Left renal pelvis (tissue), 4 donors: Measurements from ENCODE around the gene CNN2. TPM values are rescaled to one million over a fixed set of nuclear protein-coding genes. Genes with fewer than 3 reads are reported as not detected.
"Not testable (repeated sequence)": the region's sequence is repeated elsewhere in the genome, so short reads cannot be mapped to it uniquely, and the experiment has no call there.

Source experiments
- DNase-seq, 4 donors: peaks; one replicate each; pipeline ENCODE4 v3.0.0-alpha.2; 2013; ENCODE audit warnings: low read depth in 4 of 4, low spot score in 3 of 4
- polyA plus RNA-seq, 4 donors: library from polyadenylated mRNA; unstranded; fragments of 120-200 nt; gene quantifications; one replicate each; pipeline ENCODE4 v1.2.1, GENCODE V29; 2013; ENCODE audit not compliant: insufficient read length in 4 of 4

Gene CNN2
- polyA plus RNA-seq, 4 donors: 171 to 188 (median 182) TPM

- no peak for DNase-seq
Measured at GRCh38 chr19:1009981-1010538, 16.3 kb upstream of the CNN2 start.

GRCh38 chr19:1010586-1011510 lies 15.6 kb upstream of the CNN2 start:
- no peak for DNase-seq

DNA sequence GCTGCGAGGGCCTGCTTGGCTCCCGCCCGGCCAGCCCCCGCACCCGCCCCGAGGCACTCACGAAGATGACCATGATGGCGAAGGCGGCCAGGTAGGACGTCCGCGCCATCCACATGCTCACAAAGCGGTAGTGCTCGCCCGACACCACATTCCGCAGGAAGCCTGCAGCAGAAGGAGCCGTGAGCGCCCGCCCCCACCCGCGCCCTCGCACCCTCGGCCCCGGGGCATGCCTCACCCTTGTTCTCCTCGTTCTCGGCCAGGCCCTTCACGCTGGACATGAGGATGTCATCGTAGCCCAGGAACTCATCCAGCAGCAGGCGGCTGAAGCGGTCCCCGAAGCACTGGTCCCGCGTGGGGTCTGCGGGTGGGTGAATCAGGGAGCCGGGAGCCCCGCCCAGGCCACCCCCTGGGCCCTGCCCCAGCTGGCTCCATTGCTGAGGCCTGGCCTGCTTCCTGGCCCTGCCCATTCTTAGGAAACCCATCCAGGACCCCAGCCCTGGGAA lies 14.5 kb upstream of the CNN2 start:
- DNase-seq: no peak

GRCh38 chr19:1012334-1012733 lies 14.1 kb upstream of the CNN2 start:
- DNase-seq: no peak

GRCh38 chr19:1013218-1013617 lies 13.2 kb upstream of the CNN2 start:
- DNase-seq: no peak

DNA sequence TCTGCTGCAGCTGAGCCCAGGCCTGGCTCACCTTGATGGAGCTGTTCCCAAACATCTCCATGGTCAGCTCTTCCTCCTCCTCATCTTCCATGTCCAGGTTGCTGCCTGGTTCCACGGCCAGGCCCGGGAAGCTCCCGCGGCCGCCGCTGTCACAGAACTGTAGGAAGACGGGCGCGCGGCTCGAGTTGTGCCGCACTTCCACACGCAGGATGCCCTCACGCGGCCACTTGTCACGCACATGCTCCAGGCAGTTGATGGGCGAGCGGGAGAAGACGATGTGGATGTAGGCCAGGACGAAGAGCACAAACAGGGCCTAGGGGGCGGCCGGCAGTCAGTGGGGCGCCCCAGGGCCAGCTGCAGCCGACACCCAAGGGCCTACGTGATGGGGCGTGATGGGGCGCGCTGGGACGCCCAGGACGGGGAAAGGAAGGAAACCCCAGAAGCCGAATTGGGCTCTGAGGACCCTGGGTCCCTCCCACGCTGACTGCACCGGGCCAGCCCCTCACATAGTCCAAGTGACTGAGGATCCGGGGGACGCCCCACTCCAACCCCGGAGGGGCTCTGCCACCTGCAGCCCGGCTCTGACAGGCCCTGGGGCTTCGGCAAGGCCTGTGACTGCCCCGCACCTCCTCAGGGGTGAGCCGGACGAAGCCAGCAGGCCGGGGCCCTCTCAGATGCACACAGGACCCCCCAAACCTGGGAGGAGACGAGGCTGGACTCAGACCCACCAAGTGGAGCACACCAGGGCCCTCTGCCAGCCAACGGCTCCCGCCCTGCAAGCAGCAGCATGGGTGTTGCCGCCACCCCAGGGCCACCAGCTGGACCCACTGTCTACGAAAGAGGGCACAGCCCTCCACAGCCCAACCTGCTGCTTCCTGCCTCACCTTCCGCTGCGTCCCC lies 12.0 kb upstream of the CNN2 start:
- DNase-seq: no peak

- no peak for DNase-seq
Measured at GRCh38 chr19:1015061-1015781, 11.2 kb upstream of the CNN2 start.

DNA sequence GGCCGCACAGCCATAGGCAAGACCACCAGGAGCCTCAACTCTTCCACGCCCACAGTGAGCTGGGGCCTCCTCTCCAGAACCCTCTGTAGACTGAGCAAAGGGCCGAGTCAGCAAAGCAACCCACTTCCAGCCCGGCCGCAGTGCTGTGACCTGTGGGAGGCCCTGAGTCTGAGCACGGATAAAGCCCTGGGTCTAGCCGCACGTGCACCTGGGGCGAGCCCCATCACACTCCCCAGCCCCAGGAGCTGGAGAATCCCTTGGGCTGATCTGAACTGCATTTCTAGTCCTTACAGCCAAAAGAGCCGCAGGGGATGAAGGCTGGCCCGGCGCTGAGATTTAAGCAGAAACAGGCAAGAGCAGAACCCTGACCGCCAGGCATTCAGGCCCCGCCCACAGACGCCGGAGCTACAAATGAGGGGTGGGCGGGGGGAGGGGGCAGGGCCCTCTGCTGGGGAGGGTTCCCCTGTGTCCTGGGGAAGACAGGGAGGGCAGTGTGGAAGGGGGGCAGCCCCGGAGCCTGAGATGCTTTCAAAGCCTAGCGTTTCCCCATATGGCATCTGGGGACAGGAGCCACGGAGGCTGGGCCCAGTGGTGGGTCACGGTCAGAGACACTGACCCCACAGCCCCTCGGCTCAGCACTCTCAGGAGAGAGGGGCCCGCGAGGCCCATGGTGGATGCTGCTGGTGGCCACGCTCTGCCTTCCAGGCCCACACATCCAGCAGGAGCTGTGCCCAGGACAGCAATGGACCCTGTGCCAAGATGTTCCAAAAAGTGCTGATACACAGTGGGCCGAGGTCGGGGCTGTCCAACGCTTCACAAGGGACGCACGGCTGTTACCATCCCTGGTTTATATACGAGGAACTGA lies 10.4 kb upstream of the CNN2 start:
- DNase-seq: no peak

DNA sequence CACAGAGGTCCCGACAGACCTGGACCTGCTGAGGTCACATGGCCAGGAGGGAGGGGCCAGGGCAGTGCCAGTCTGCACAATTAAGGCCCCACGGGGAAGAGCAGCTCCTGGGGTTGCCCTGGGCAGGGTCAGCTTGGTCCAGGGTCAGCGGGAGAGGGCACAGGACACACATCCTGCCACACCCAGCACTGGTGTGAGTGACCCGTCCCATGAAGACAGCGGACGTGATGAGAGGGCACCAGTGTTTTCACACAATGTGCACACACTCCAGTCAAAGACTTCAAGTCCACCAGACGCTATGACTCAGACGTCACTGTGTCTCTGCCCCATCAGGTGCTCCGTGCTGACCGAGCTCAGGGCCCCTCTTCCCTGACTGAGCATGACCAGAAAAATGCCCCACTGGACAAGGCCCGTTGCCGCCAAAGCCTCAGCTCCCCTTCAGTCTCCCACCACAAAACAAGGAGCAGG lies 9.7 kb upstream of the CNN2 start:
- no peak for DNase-seq

- no peak for DNase-seq
Measured at GRCh38 chr19:1017115-1017905, 9.1 kb upstream of the CNN2 start.

DNA sequence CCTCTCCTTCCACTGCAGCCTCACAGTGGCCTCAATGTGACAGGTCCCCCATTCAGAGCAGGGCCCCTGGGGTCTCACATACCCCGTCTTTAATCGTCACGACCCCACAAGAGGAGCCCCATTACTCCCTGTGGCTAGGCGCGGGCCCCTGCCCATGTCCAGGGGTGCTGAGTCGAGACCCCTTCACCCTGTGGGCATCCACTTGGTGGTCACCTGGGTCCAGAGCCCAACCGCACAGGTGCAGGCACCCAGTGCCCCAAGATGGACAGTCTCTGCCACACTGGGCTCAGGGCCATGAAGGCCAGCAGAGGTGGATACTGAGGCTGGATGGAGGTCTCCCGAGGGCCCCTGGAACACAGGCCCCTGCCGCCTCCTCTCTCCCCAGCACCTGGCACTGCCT lies 8.5 kb upstream of the CNN2 start:
- DNase-seq: no peak

DNA sequence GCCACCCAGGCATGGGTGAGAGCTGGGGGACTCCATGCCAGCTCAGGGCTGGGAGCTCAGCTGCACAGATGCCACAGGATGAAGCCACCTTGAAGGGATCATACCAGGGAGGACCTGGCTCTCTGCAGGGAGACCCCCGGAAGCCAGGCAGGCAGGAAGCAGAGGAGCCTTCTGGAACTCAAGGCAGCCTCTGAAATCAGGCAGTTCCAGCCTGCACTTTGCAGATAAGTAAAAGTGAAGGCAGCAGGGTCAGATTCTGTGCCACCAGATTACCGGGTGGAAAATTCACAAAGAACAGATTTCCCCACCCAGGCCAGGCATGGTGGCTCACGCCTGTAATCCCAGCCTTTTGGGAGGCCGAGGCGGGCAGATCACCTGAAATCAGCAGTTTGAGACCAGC lies 8.0 kb upstream of the CNN2 start:
- DNase-seq: no peak

- no peak for DNase-seq
Measured at GRCh38 chr19:1018932-1019615, 7.3 kb upstream of the CNN2 start.

GRCh38 chr19:1019616-1019961 lies 6.8 kb upstream of the CNN2 start:
- DNase-seq: no peak

DNA sequence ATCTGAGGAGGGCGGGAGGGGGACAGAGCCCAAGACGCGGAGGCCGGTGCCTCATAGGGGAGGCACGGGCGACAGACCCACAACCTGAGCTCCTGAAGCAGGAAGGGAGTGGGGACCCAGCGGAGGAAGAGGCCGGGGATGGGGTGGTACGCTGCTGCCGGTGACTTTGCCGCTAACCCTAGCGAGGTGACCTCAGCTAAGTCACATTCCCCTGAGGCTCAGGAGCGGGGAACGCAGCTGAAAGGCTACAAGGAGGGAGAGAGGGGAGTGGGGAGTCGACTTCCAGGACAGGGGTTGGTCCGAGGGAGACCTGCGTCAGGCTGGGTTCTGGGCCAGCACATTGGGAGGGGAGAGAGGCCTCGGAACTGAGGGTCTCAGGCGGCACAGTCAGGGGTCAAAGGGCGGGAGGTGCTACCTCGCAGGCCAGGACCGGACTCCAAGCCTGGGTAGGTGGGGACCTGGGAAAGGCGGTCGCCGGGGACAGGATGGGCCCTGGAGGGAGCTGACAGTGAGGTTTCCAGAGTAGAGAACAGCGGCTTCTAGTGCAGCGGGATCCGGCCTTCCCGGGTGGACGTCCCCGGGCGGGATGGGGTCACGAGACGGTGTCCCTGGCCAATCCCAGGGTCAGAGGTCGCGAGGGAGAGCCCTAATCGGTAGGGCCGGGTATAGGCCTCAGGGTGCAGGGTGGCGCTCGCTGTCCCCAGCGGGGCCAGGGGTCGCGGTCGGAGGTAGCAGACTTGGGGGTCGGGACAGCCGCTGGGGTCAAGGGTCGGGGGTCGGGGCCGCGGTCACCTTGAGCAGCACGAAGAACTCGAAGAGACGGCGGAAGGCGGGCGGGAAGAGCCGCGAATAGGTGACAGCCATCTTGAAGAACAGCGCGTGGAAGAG lies 6.2 kb upstream of the CNN2 start:
- DNase-seq: no peak

- peak; percentile 94 to 95 (median 94) for DNase-seq
Measured at GRCh38 chr19:1020868-1021425, 5.5 kb upstream of the CNN2 start, which contains the start of gene TMEM259. Gene TMEM259, minus strand, starts transcription at chr19:1021123. Its CDS starts 127 bp downstream, at chr19:1020996.

GRCh38 chr19:1023883-1024188 lies 2.6 kb upstream of the CNN2 start:
- not testable (repeated sequence) for DNase-seq
